HCEC 1CT (cell line): ENCODE measurements around the gene ZNF76.

ENCODE experiments used
- DNase-seq: peaks from one replicate; pipeline ENCODE4 v3.0.0-alpha.2; 2017

ZNF76 gene

DNA sequence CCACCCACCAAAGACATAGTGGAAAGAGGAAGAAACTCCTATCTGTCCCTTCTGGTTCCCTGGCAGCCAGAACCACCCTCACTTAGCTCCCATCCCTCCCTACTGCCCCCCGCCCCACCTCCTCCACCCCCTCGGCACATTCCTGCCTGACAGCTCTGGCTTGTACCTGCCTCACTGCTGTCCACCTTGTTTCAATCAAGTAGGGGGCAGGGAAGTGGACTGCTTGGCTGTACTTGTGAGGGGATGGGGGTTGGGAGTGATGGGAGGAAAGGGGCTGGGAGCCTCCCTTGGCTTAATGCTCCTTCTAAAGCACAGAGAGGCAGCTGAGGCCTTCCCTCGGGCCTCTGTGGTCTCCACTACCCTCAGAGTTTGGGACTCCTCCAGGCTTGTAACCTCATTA lies 22.1 kb upstream of the ZNF76 start:
- no peak for DNase-seq

DNA sequence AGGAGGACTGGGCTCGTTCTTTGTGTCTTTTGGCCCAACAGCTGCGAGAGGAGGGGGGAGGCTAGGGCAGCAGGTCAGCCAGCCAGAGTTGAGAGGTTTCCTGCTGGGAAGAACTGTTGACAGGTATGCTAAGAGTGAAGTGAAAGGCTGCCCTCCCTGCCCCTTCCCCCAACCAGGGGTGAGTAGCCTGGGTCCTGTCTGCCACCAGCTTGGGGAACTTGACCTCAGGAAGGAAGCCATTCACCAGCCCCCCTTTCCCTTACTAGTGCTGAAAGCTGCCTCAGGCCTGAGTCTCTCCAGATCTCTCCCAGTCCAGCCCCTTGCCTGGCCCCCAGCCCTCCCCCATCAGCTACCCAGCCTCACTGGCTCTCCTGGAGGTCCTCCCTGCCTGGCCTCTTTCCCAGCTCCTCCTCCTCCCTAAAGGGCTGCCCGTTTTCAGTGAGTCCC lies 20.7 kb upstream of the ZNF76 start:
- DNase-seq, result no peak

DNA sequence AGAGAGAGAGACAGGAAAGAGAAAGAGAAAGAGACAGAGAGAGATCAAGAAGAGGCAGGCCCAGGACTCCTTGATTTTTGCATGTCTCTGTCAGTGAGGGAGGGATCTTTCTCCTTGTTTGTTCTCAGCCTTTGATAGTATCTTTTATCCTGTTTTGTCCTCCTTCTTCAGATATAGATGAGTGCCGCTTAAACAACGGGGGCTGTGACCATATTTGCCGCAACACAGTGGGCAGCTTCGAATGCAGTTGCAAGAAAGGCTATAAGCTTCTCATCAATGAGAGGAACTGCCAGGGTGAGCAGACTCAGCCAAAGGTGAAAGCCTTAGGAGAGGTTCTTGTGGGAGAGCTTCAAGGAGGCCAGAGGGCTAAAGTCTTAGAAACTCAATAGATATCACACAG lies 20.0 kb upstream of the ZNF76 start:
- DNase-seq, result no peak

- peak; percentile 24 for DNase-seq
These were observed 18.4 kb upstream of the ZNF76 start for GRCh38 chr6:35240838-35241801.

DNA sequence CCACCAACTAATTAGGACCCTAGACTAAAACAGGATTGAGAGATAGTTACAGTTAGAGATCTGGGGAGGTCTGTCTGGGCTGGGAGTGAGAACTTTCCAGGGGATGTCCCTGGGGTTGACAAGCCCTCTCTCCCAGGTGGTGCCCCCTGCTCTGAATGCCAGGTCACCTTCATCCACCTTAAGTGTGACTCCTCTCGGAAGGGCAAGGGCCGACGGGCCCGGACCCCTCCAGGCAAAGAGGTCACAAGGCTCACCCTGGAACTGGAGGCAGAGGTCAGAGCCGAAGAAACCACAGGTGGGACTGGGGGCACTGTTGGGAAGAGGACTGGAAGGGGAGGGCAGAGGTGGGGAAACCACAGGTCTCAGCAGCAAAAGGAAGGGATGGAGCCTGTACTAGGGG lies 17.0 kb upstream of the ZNF76 start:
- DNase-seq, result no peak

- no peak for DNase-seq
These were observed 16.6 kb upstream of the ZNF76 start for GRCh38 chr6:35242906-35243305.

GRCh38 chr6:35243386-35243958 lies 16.1 kb upstream of the ZNF76 start:
- no peak for DNase-seq

GRCh38 chr6:35244551-35244950 lies 15.0 kb upstream of the ZNF76 start:
- DNase-seq, result no peak

GRCh38 chr6:35247642-35248231 lies 11.8 kb upstream of the ZNF76 start:
- DNase-seq, result no peak

GRCh38 chr6:35248300-35248699 lies 11.2 kb upstream of the ZNF76 start:
- no peak for DNase-seq

GRCh38 chr6:35248965-35249364 lies 10.6 kb upstream of the ZNF76 start:
- no peak for DNase-seq

DNA sequence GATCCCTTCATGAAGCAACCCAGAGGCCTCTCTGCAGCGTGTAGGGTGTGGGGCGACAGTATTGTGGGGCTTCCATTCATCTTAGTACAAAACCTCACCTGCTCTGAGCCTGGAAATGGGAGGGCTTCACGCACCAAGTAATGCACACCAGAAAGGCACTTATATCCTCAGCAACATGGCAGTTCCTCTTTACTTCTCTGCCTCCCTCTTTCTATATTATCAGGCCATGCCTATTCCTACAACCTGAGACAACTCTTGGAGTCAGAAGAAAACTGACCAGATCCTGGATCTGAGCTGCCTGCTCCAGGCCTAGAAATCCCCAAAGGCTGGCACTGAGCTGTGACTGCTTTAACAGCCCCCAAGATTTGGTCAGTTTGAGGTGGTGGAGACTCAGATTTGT lies 7.6 kb upstream of the ZNF76 start:
- no peak for DNase-seq

DNA sequence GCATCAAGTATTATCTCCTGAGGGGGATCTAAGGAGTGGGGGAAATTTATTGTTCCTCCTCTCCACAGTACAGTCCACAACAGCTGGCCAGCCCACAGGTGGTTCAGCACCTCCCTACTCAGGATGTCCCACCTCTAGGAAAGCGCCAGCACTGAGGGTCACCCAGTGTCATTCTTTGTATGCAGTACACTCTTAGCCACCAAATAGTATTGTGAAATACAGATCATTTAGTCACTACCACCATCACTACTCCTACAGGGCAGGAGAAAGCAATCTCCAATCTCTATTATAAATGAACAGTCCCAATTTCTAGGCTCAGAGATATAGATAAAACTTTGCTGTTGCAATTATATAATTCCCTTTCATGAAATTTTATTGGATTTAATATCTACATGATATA lies 6.3 kb upstream of the ZNF76 start:
- no peak for DNase-seq

DNA sequence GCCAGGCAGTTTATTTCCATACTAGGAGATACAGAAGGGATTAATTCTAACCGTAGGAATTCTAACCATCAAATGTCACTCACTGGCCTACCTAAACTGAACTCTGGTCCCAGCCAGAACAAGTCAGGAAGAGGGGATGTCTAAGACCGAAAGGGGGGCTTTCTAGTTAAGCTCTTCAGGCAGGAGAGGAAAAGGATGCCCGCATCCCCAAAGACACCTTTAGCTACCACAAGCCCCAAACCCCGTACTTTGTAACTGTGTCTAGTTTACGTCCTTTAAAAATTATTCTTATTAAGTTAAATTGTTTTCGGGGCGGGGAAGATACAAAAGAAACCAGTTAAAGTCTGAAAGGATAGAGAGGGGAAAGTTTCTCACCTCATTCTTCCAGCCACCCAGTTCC lies 1.2 kb upstream of the ZNF76 start:
- DNase-seq, result no peak

DNA sequence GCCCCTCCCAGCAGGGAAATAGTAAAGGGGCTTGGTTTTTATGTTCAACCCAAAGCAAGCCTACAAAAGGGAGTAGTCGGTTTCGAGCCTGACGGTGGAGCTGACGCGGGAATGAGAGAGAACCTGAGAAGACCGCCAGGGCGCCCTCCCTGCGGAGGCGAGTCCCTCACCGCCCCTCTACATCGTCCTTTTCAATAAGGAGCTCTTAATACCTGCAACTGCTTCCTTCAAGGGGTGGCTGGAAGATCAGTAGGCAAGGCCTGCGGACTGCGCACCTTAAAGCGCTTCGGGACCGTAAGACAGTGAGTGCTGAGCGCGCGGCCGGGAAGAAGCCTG lies 709 bp upstream of the ZNF76 start:
- DNase-seq, result no peak

- DNase-seq, result no peak
These were observed 534 bp downstream of the ZNF76 start for GRCh38 chr6:35259948-35260590.

DNA sequence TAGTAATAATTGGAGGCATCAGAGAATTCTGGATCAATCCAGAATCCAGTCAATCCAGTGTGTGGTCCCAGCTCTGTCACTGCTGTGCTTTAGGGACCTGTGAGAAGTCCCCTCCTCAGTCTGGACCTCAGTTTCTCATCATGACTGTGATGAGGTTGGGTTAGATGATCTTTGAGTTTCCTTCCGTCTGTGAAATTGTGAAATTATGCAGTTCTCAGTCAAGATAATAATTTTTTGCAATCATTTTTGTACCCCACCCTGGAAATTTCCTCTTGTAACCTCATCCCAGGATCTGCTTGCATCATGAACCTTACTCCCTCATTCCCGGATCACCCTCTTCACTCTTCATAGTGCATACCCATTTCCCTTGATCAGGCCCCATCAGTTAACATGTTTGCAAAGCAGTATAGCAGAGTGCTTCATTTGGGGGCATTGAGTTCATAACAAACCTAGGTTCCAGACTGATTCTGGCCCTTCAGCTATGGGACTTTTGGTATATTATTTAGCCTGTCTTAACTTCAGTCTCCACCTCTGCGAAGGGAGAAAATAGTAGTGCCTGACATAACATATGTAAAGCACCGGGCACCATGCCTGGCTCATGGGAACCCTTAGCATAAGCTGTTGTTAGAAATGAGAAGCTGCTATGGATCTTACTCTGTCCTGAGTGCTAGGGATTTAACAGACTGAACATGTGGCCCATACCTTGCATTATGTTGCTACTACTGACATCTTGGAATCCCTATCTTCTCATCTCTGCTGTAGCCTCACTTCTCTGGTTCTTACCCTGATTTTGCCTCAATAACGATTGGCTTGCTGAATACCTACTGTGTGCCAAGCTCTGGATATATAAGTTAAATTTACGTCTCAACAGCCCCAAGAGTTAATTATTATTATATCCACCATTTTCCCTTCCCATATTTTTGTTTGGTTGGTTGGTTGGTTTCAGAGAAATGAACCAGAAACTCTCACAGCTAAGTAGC lies 1.3 kb downstream of the ZNF76 start:
- DNase-seq, result no peak

- DNase-seq, result no peak
These were observed 3.1 kb downstream of the ZNF76 start for GRCh38 chr6:35262596-35262995.

DNA sequence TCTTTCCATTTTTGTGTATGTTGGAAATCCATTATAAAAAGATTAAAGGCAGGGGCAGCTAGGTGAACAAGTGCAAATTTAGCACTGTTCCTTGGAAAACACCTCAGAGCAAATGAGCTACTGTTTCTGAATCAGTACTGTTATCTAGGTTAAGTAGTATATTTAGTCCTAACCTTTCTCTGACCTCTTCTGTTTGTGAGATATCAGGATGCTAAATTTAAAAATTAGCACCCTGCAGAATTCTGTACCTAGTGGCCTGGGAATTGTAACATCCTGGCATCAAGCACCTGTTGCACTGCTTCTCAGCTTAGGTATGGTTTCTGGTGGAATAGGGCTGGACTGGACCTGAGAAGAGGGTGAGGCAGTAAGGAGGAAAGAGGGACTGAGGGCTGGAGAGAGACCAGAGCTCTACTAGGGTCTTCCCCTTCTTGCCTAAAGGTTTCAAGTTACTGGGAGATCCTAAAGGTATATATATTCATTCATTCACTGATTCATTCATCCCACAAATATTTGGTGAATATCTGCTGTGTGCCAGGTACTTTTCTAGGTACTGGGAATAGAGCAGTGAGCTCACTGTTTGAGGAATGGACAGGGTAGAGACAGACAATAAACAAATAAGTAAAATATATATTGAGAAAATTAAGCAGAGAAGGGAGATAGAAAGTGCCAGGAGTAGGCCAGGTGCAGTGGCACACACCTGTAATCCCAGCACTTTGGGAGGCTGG lies 5.2 kb downstream of the ZNF76 start:
- DNase-seq, result no peak

DNA sequence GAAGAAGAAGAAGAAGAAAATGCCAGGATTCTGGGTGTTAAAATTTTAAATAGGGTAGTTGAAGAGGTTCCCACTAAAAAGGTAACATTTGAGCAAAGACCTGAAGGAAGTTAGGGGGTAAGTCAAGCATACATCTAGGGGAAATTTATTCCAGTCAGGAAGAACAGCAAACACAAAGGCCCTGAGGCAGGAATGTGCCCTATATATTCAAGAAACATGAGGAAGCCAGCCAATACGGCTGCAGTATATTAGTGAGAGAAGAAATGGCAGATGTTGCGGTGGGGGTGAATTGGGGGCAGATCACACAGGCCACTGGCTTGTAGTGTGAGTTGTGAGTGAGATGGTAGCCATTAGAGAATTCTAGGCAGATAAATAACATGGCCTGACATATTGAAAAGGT lies 6.0 kb downstream of the ZNF76 start:
- DNase-seq, result no peak

DNA sequence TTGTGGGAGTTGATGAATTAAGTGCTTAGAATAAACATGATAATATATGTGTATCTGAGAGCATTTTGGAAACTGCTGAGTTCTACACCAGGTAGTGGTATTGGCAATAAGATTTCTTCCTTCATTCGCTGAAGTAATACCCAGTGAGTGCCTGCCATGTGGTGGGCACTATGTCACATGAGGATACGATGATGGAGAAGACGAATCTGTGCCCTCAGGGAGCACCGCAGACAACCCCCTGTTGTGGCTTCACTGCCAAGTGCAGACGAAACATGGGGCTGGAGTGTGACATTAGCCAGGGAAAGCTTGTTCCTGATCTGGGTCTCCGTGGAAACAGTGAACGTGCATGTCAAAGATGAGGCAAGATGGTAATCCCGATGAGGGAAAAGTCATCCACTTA lies 7.9 kb downstream of the ZNF76 start:
- DNase-seq, result no peak

GRCh38 chr6:35267897-35268296 lies 8.4 kb downstream of the ZNF76 start:
- DNase-seq, result no peak
